IPS DF 6.9 (cell line): Measurements from ENCODE around the gene ERAL1.

ENCODE experiments used
- DNase-seq: peaks from one replicate; pipeline ENCODE4 v3.0.0-alpha.2; 2013; ENCODE audit warnings: low read depth, low spot score
- H3K27ac ChIP-seq: one replicate; pipeline ENCODE4 v1.5.1; 2013; ENCODE audit warnings: low read length, control low read depth
- H3K27me3 ChIP-seq: 2 replicates; pipeline ENCODE4 v1.6.1; 2013; ENCODE audit warnings: mild to moderate bottlenecking, low read length; ENCODE audit not compliant: control insufficient read depth, insufficient read depth
- H3K36me3 ChIP-seq: 2 replicates; pipeline ENCODE4 v1.6.1; 2013; ENCODE audit warnings: low read length; ENCODE audit not compliant: control insufficient read depth, insufficient read depth
- H3K4me1 ChIP-seq: 2 replicates; pipeline ENCODE4 v1.6.1; 2013; ENCODE audit warnings: low read length; ENCODE audit not compliant: control insufficient read depth, insufficient read depth
- H3K4me3 ChIP-seq: 2 replicates; pipeline ENCODE4 v1.5.1; 2013; ENCODE audit warnings: mild to moderate bottlenecking, low read length
- H3K9me3 ChIP-seq: 2 replicates; pipeline ENCODE4 v1.6.1; 2013; ENCODE audit warnings: low read length, inconsistent platforms; ENCODE audit not compliant: control insufficient read depth, insufficient read depth
- WGBS: extraction: QIAGEN DNeasy Blood & Tissue Kit; methylation state at CpG from one replicate; pipeline ENCODE4 v1.1.7; 2013; ENCODE audit warnings: mixed read lengths, missing lambda C conversion rate; ENCODE audit not compliant: insufficient read length, insufficient coverage; 5-methylcytosine and 5-hydroxymethylcytosine counted together

ERAL1 gene

GRCh38 chr17:28906706-28907438 lies 52.1 kb downstream of the ERAL1 start:
- Histone ChIP-seq H3K36me3 (peaks cover 41% of the 10 kb centered on the region), H3K4me1 (no peaks in the 10 kb centered on the region; the same call in 1 of the 2 replicates), H3K27me3 (no peaks in the 10 kb centered on the region), H3K4me3 (no peak overlapping the region), H3K9me3 (no peaks in the 10 kb centered on the region), H3K27ac (no peak overlapping the region)
- DNase-seq, result no peak
- WGBS, result no CpG with 5 or more reads among the region's 7 CpGs

GRCh38 chr17:28907709-28908475 lies 53.1 kb downstream of the ERAL1 start:
- Histone ChIP-seq H3K27me3 (no peaks in the 10 kb centered on the region), H3K36me3 (peaks cover 49% of the 10 kb centered on the region), H3K27ac (no peak overlapping the region), H3K4me3 (no peak overlapping the region), H3K9me3 (no peaks in the 10 kb centered on the region), H3K4me1 (no peaks in the 10 kb centered on the region; the same call in 1 of the 2 replicates)
- no peak for DNase-seq
- no CpG with 5 or more reads among the region's 3 CpGs for WGBS

GRCh38 chr17:28908640-28909167 lies 53.9 kb downstream of the ERAL1 start:
- H3K4me3 ChIP-seq, result no peak overlapping the region
- no peaks in the 10 kb centered on the region for H3K27me3 ChIP-seq
- H3K9me3 ChIP-seq, result no peaks in the 10 kb centered on the region
- H3K36me3 ChIP-seq, result peaks cover 57% of the 10 kb centered on the region
- WGBS, result no CpG with 5 or more reads among the region's 6 CpGs
- H3K4me1 ChIP-seq, result no peaks in the 10 kb centered on the region; the same call in 1 of the 2 replicates
- no peak overlapping the region for H3K27ac ChIP-seq
- DNase-seq, result no peak

- Histone ChIP-seq H3K27ac (no peak overlapping the region), H3K4me3 (no peak overlapping the region), H3K4me1 (no peaks in the 10 kb centered on the region; the same call in 1 of the 2 replicates), H3K36me3 (peaks cover 69% of the 10 kb centered on the region), H3K27me3 (no peaks in the 10 kb centered on the region), H3K9me3 (no peaks in the 10 kb centered on the region)
- DNase-seq, result no peak
- WGBS, result no CpG with 5 or more reads among the region's 1 CpG
These were observed 55.7 kb downstream of the ERAL1 start for GRCh38 chr17:28910534-28910933.
